SK-N-SH (cell line): Measurements from ENCODE around the gene TBC1D30. TPM values are rescaled to one million over a fixed set of nuclear protein-coding genes. Genes with fewer than 3 reads are reported as not detected.

Experiments
- CTCF ChIA-PET: fragments of 300-600, 350-600 bp; formaldehyde crosslinking; extraction: SDS; loops from one replicate; lab custom pipeline; 2021; lab: Yijun Ruan, JAX
- POLR2A ChIA-PET: fragments of 350-600 bp; sonication (Branson Sonifier 250); formaldehyde crosslinking; extraction: SDS; loops from one replicate; lab custom pipeline; 2020; ENCODE audit warnings: antibody characterized with exemption, inconsistent platforms; lab: Yijun Ruan, JAX
- DNase-seq: peaks from one replicate; pipeline ENCODE4 v3.0.0; 2012
- H2AFZ ChIP-seq: fragments of 200-600 bp; sonication (generic); 2 replicates; pipeline ENCODE4 v1.8.1; 2016; ENCODE audit warnings: antibody characterized with exemption, mild to moderate bottlenecking, low read depth
- H3F3A ChIP-seq: fragments of 200-600 bp; sonication (generic); replicated peaks from 2 replicates; pipeline ENCODE3; 2016; ENCODE audit warnings: antibody characterized with exemption, mild to moderate bottlenecking; ENCODE audit not compliant: insufficient read depth
- H3K27ac ChIP-seq, 2 experiments: fragments of 200-500 bp in 1 of 2; fragments of 200-600 bp in 1 of 2; sonication (Bioruptor generic) in 1 of 2; sonication (generic), shearing (Covaris generic) in 1 of 2; 2 replicates each; pipeline versions ENCODE4 v1.5.1 to v1.6.1; 2014 to 2016; ENCODE audit warnings: low read depth in 2 of 2, inconsistent platforms in 1 of 2, low read length in 1 of 2, mild to moderate bottlenecking in 1 of 2, mixed read lengths in 1 of 2
- H3K27me3 ChIP-seq: fragments of 200-600 bp; sonication (generic), shearing (Covaris generic); 2 replicates; pipeline ENCODE4 v1.6.1; 2016; ENCODE audit warnings: mixed run types; ENCODE audit not compliant: insufficient read depth
- H3K36me3 ChIP-seq, 2 experiments: fragments of 200-500 bp in 1 of 2; fragments of 200-600 bp in 1 of 2; sonication (Bioruptor generic) in 1 of 2; sonication (generic) in 1 of 2; replicated peaks in 1 of 2; 2 replicates each; pipeline versions ENCODE3 to v1.5.1; 2014 to 2016; ENCODE audit warnings: low read length in 1 of 2, mild to moderate bottlenecking in 1 of 2; ENCODE audit not compliant: insufficient read depth in 2 of 2, control insufficient read depth in 1 of 2
- H3K4me1 ChIP-seq, 2 experiments: fragments of 200-500 bp in 1 of 2; fragments of 200-600 bp in 1 of 2; sonication (Bioruptor generic) in 1 of 2; sonication (generic), shearing (Covaris generic) in 1 of 2; 2 replicates each; pipeline versions ENCODE4 v1.5.1 to v1.6.1; 2014 to 2016; ENCODE audit warnings: low read depth in 1 of 2, low read length in 1 of 2, mixed run types in 1 of 2; ENCODE audit not compliant: insufficient read depth in 2 of 2, control insufficient read depth in 1 of 2
- H3K4me2 ChIP-seq: fragments of 200-600 bp; sonication (generic), shearing (Covaris generic); 2 replicates; pipeline ENCODE4 v1.6.1; 2017; ENCODE audit warnings: mixed run types
- H3K4me3 ChIP-seq, 2 experiments: fragments of 200-500 bp in 1 of 2; fragments of 200-600 bp in 1 of 2; sonication (Bioruptor generic) in 1 of 2; sonication (generic), shearing (Covaris generic) in 1 of 2; 2 replicates each; pipeline versions ENCODE4 v1.5.1 to v1.8.1; 2014 to 2016; ENCODE audit warnings: low read depth in 2 of 2, inconsistent platforms in 1 of 2, low read length in 1 of 2, mild to moderate bottlenecking in 1 of 2, mixed read lengths in 1 of 2, moderate library complexity in 1 of 2
- H3K79me2 ChIP-seq: fragments of 200-600 bp; sonication (generic); 2 replicates; pipeline ENCODE4 v1.8.1; 2017; ENCODE audit warnings: mild to moderate bottlenecking; ENCODE audit not compliant: insufficient read depth
- H3K9ac ChIP-seq: fragments of 200-600 bp; sonication (generic); 2 replicates; pipeline ENCODE4 v1.6.1; 2017; ENCODE audit warnings: mixed run types
- H3K9me2 ChIP-seq: fragments of 200-600 bp; sonication (generic); 2 replicates; pipeline ENCODE4 v1.6.1; 2017; ENCODE audit warnings: mixed run types
- H3K9me3 ChIP-seq: fragments of 200-600 bp; sonication (generic); 2 replicates; pipeline ENCODE4 v1.6.1; 2017; ENCODE audit warnings: mixed run types, mild to moderate bottlenecking, moderate library complexity
- H4K20me1 ChIP-seq: fragments of 200-600 bp; sonication (generic); 2 replicates; pipeline ENCODE4 v1.6.1; 2017; ENCODE audit warnings: mild to moderate bottlenecking, mixed run types; ENCODE audit not compliant: insufficient read depth
- CHD2 ChIP-seq: fragments of 150-350 bp; IDR thresholded peaks from 2 replicates; pipeline ENCODE4 v1.6.1; 2018; ENCODE audit warnings: low read length; ENCODE audit not compliant: partially characterized antibody
- EZH2phosphoT487 ChIP-seq: fragments of 200-600 bp; sonication (generic); IDR thresholded peaks from 2 replicates; pipeline ENCODE4 v1.6.1; 2017; ENCODE audit warnings: low read depth, mixed run types, mild to moderate bottlenecking, antibody characterized with exemption, moderate library complexity, borderline replicate concordance
- FOXM1 ChIP-seq: IDR thresholded peaks from 2 replicates; pipeline ENCODE4 v1.4.0; 2012; ENCODE audit warnings: low read depth, mild to moderate bottlenecking
- MEF2A ChIP-seq: IDR thresholded peaks from 2 replicates; pipeline ENCODE4 v1.4.0; 2012; ENCODE audit warnings: low read depth, borderline replicate concordance
- MXI1 ChIP-seq: IDR thresholded peaks from 2 replicates; pipeline ENCODE4 v1.6.1; 2012; ENCODE audit warnings: mild to moderate bottlenecking, low read depth, low read length, improper control_type of control experiment
- TCF12 ChIP-seq: IDR thresholded peaks from 2 replicates; pipeline ENCODE4 v1.4.0; 2012
- YY1 ChIP-seq: IDR thresholded peaks from 2 replicates; pipeline ENCODE4 v1.4.0; 2012; ENCODE audit warnings: low read depth, mild to moderate bottlenecking
- WGBS: methylation state at CpG from one replicate; pipeline ENCODE4 v1.1.6; 2017; ENCODE audit warnings: low lambda C conversion rate; 5-methylcytosine and 5-hydroxymethylcytosine counted together
- polyA plus RNA-seq, 3 experiments: library from polyadenylated mRNA; depleted of rRNA; stranded (reverse); fragments of >200 nt; gene quantifications; 2 replicates each; pipeline ENCODE4 v1.2.3, GENCODE V29; 2012
- TF ChIP-seq, protein P1 (sequence below): IDR thresholded peaks from 2 replicates; pipeline ENCODE4 v1.6.1; 2012; ENCODE audit warnings: mild to moderate bottlenecking, low read depth, low read length, moderate library complexity
- TF ChIP-seq, protein P2 (sequence below): IDR thresholded peaks from 2 replicates; pipeline ENCODE4; 2012

The TBC1D30 gene
- polyA plus RNA-seq, 1 of the 3 experiments (the other 2 are of a cell fraction), result 0.23 TPM

DNA sequence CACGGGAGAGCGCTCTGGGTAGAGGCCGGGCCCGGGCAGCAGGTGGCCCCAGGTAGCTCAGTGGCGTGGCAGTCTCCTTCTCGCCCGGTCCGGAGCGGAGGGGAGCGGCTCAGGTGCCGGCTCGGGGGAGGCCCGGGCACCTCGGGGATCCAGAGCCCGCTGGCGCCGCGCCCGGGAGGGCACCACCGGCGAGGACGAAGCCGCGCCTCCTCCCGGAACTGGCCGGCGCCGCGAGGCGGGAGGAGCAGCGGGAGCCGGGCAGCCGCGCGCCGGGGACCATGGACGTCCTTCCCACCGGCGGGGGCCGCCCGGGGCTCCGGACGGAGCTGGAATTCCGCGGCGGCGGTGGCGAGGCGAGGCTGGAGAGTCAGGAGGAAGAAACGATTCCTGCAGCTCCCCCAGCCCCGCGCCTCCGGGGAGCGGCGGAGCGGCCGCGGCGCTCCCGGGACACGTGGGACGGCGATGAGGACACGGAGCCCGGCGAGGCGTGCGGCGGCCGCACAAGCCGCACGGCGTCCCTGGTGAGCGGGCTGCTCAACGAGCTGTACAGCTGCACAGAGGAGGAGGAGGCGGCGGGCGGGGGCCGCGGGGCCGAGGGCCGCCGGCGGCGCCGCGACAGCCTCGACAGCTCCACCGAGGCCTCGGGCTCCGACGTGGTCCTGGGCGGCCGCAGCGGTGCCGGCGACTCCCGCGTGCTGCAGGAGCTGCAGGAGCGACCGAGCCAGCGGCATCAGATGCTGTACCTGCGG is 43.7 kb upstream of the TBC1D30 start:
- 7% methylated on average over 21 of the region's 103 CpGs for WGBS
- H3K9ac ChIP-seq, result no peak overlapping the region
- H3K4me3 ChIP-seq, result peak overlapping the region in 1 of 2 experiments; percentile 41; a peak in 3 of 4 replicates
- no peaks in the 10 kb centered on the region for H3K36me3 ChIP-seq
- H3K27ac ChIP-seq, result no peak overlapping the region
- ChIA-PET CTCF (interaction anchor here (0.6 to 4.1 kb wide), 10 partner anchors 15 to 127 kb away, joined by 3 to 38 read pairs (median 3); no protein-coding TSS in a partner anchor), POLR2A (no interaction called here)
- H2AFZ ChIP-seq, result peak overlapping the region; percentile 29; the same call in 1 of the 2 replicates
- peak; percentile 81 for DNase-seq
- no peaks in the 10 kb centered on the region for H3K9me2 ChIP-seq
- peaks cover 55% of the 10 kb centered on the region for H3K27me3 ChIP-seq
- peaks cover 6% of the 10 kb centered on the region for H3K9me3 ChIP-seq
- H3K4me2 ChIP-seq, result peak overlapping the region; percentile 50; the same call in 1 of the 2 replicates
- H4K20me1 ChIP-seq, result no peaks in the 10 kb centered on the region
- H3K79me2 ChIP-seq, result no peaks in the 10 kb centered on the region
- no peaks in the 10 kb centered on the region for H3F3A ChIP-seq
- H3K4me1 ChIP-seq, result peaks cover 0 to 7% of the 10 kb centered on the region in 2 experiments; a peak in 1 of 4 replicates
- TF ChIP-seq EZH2phosphoT487, result peak; percentile 26; the same call in 1 of the 2 replicates
- TF ChIP-seq TCF12, result no peak
- no peak for TF ChIP-seq CHD2
- no peak for TF ChIP-seq FOXM1
- no peak for TF ChIP-seq MEF2A
- no peak for TF ChIP-seq MXI1
- TF ChIP-seq YY1, result no peak
- TF ChIP-seq, protein P1, sequence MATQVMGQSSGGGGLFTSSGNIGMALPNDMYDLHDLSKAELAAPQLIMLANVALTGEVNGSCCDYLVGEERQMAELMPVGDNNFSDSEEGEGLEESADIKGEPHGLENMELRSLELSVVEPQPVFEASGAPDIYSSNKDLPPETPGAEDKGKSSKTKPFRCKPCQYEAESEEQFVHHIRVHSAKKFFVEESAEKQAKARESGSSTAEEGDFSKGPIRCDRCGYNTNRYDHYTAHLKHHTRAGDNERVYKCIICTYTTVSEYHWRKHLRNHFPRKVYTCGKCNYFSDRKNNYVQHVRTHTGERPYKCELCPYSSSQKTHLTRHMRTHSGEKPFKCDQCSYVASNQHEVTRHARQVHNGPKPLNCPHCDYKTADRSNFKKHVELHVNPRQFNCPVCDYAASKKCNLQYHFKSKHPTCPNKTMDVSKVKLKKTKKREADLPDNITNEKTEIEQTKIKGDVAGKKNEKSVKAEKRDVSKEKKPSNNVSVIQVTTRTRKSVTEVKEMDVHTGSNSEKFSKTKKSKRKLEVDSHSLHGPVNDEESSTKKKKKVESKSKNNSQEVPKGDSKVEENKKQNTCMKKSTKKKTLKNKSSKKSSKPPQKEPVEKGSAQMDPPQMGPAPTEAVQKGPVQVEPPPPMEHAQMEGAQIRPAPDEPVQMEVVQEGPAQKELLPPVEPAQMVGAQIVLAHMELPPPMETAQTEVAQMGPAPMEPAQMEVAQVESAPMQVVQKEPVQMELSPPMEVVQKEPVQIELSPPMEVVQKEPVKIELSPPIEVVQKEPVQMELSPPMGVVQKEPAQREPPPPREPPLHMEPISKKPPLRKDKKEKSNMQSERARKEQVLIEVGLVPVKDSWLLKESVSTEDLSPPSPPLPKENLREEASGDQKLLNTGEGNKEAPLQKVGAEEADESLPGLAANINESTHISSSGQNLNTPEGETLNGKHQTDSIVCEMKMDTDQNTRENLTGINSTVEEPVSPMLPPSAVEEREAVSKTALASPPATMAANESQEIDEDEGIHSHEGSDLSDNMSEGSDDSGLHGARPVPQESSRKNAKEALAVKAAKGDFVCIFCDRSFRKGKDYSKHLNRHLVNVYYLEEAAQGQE, result no peak
- TF ChIP-seq, protein P2, sequence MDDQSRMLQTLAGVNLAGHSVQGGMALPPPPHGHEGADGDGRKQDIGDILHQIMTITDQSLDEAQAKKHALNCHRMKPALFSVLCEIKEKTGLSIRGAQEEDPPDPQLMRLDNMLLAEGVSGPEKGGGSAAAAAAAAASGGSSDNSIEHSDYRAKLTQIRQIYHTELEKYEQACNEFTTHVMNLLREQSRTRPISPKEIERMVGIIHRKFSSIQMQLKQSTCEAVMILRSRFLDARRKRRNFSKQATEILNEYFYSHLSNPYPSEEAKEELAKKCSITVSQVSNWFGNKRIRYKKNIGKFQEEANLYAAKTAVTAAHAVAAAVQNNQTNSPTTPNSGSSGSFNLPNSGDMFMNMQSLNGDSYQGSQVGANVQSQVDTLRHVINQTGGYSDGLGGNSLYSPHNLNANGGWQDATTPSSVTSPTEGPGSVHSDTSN, result no peak
- TF ChIP-seq, all 33 proteins: peak for 1
